RWPE1 (cell line): ENCODE results near the gene CALM1.

ENCODE experiments used
- CTCF ChIA-PET: fragments of 350-600 bp; sonication (Branson Sonifier 250); formaldehyde crosslinking; extraction: SDS; loops from one replicate; lab custom pipeline; 2021; lab: Yijun Ruan, JAX
- POLR2A ChIA-PET: fragments of 400-600 bp; formaldehyde crosslinking; extraction: SDS; loops from one replicate; lab custom pipeline; 2020; ENCODE audit warnings: antibody characterized with exemption; ENCODE audit not compliant: low non-redundant PET; lab: Yijun Ruan, JAX
- DNase-seq: peaks from one replicate; pipeline ENCODE4 v3.0.0; 2012; ENCODE audit warnings: low spot score
- H3K27ac ChIP-seq: fragments of 450-650 bp; 2 replicates; pipeline ENCODE4 v1.5.1; 2017
- TF ChIP-seq, protein P1 (sequence below): fragments of 450-650 bp; conservative IDR thresholded peaks from 2 replicates; pipeline ENCODE4 v1.5.1; 2017; ENCODE audit warnings: low read depth, mild to moderate bottlenecking

The CALM1 gene

DNA sequence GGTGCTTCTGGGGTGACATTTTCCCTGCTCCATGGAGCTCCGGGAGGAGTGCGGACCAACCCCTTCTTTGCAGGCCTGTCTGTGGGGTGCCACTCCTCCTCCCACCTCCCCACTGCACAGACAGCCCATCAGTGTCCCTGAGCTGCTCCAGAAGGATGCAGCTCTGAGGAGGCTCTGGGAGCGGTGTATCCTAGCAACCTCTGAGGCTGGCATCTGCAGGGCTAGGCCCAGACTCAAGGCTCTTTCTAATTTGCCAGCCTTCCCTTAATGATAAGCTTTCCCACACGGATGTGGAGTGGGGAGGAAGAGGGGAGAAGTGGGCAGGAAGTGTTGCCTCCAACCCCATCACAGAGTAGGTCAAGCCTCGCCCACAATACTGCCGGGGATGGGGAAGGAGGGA, 59.7 kb downstream of the CALM1 start:
- DNase-seq: no peak
- TF ChIP-seq, protein P1, sequence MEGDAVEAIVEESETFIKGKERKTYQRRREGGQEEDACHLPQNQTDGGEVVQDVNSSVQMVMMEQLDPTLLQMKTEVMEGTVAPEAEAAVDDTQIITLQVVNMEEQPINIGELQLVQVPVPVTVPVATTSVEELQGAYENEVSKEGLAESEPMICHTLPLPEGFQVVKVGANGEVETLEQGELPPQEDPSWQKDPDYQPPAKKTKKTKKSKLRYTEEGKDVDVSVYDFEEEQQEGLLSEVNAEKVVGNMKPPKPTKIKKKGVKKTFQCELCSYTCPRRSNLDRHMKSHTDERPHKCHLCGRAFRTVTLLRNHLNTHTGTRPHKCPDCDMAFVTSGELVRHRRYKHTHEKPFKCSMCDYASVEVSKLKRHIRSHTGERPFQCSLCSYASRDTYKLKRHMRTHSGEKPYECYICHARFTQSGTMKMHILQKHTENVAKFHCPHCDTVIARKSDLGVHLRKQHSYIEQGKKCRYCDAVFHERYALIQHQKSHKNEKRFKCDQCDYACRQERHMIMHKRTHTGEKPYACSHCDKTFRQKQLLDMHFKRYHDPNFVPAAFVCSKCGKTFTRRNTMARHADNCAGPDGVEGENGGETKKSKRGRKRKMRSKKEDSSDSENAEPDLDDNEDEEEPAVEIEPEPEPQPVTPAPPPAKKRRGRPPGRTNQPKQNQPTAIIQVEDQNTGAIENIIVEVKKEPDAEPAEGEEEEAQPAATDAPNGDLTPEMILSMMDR: no peak
- H3K27ac ChIP-seq: no peak overlapping the region
- POLR2A ChIA-PET: no interaction called here
- CTCF ChIA-PET: interaction anchor here (0.8 kb wide), 1 partner anchor 61 kb away, joined by 3 read pairs; no protein-coding TSS in a partner anchor

GRCh38 chr14:90457186-90457585, 60.4 kb downstream of the CALM1 start:
- CTCF ChIA-PET: interaction anchor here (0.6 to 0.7 kb wide), 3 partner anchors 11 to 126 kb away, joined by 3 read pairs; partner anchors contain the start of gene NRDE2

More at GRCh38 chr14:90457186-90457585, 60.4 kb downstream of the CALM1 start:
- TF ChIP-seq, protein P1: no peak
- POLR2A ChIA-PET: no interaction called here
- H3K27ac ChIP-seq: no peak overlapping the region
- DNase-seq: no peak
